A549 (cell line): ENCODE data around the gene OR6C65. TPM values are rescaled to one million over a fixed set of nuclear protein-coding genes. Genes with fewer than 3 reads are reported as not detected.
"Not testable (repeated sequence)": the region's sequence is repeated elsewhere in the genome, so short reads cannot be mapped to it uniquely, and the experiment has no call there.

Experiments
- ATAC-seq, 2 experiments: fragments of 200-7000 bp in 1 of 2; fragments of >200 bp in 1 of 2; cut with Nextera tagmentation in 1 of 2; cut with Tn5 transposase in 1 of 2; 3 replicates each; pipeline versions ENCODE4 v1.8.0 to v1.9.1; 2018 to 2020; ENCODE audit warnings: mild to moderate bottlenecking in 1 of 2, moderate library complexity in 1 of 2
- CTCF ChIA-PET: fragments of 300-600 bp; sonication (Branson Sonifier 250); formaldehyde crosslinking; extraction: SDS; loops from one replicate; lab custom pipeline; 2021; ENCODE audit warnings: antibody characterized with exemption, inconsistent platforms; lab: Yijun Ruan, JAX
- POLR2A ChIA-PET: fragments of 350-600 bp; formaldehyde crosslinking; extraction: SDS; loops from one replicate; lab custom pipeline; 2021; ENCODE audit warnings: antibody characterized with exemption, inconsistent platforms; lab: Yijun Ruan, JAX
- DNase-seq, 2 experiments: peaks; one replicate each; pipeline versions ENCODE4 v3.0.0 to v3.0.0-alpha.2; 2011 to 2016; ENCODE audit warnings: low read depth in 1 of 2, low spot score in 1 of 2
- FAIRE-seq: peaks from 2 replicates; lab custom pipeline; 2011; peaks lifted over from hg19 to GRCh38; lab: Jason Lieb, UNC
- H3K27ac ChIP-seq, 2 experiments: fragments of >200 bp; sonication (Bioruptor Twin); formaldehyde crosslinking; 3 replicates each; pipeline ENCODE4 v1.5.1; 2016 to 2017
- H3K4me1 ChIP-seq: fragments of >200 bp; sonication (Bioruptor Twin); formaldehyde crosslinking; 3 replicates; pipeline ENCODE4 v1.6.1; 2016
- H3K4me2 ChIP-seq: fragments of >200 bp; sonication (Bioruptor Twin); formaldehyde crosslinking; 3 replicates; pipeline ENCODE4 v1.6.1; 2016
- H3K4me3 ChIP-seq: fragments of >200 bp; sonication (Bioruptor Twin); formaldehyde crosslinking; 3 replicates; pipeline ENCODE4 v1.5.1; 2016
- H3K9me3 ChIP-seq: fragments of >200 bp; sonication (Bioruptor Twin); formaldehyde crosslinking; 3 replicates; pipeline ENCODE4 v1.6.1; 2016
- BHLHE40 ChIP-seq: IDR thresholded peaks from 2 replicates; pipeline ENCODE4 v1.6.1; 2012; ENCODE audit warnings: low read depth, low read length, inconsistent platforms
- CBX2 ChIP-seq: fragments of 200-600 bp; sonication (generic); IDR thresholded peaks from 2 replicates; pipeline ENCODE4 v1.6.1; 2016; ENCODE audit warnings: low read depth, mild to moderate bottlenecking, borderline replicate concordance
- CBX8 ChIP-seq: fragments of 200-600 bp; sonication (generic); IDR thresholded peaks from 2 replicates; pipeline ENCODE4 v1.6.1; 2016
- CHD2 ChIP-seq: fragments of 150-350 bp; IDR thresholded peaks from 2 replicates; pipeline ENCODE4 v1.6.1; 2014; ENCODE audit warnings: low read length; ENCODE audit not compliant: partially characterized antibody
- ELK1 ChIP-seq: fragments of 150-350 bp; IDR thresholded peaks from 2 replicates; pipeline ENCODE4 v1.6.1; 2014; ENCODE audit warnings: low read depth, mild to moderate bottlenecking, low read length
- EP300 ChIP-seq, 2 experiments: fragments of >200 bp; sonication (Bioruptor Twin); formaldehyde crosslinking; IDR thresholded peaks; 2 replicates in 1 of 2; 3 replicates in 1 of 2; pipeline ENCODE4 v1.6.1; 2016 to 2017
- ESRRA ChIP-seq: fragments of 150-350 bp; IDR thresholded peaks from 2 replicates; pipeline ENCODE4 v1.6.1; 2014; ENCODE audit warnings: mild to moderate bottlenecking, low read length, borderline replicate concordance
- FOSB ChIP-seq: fragments of 250-450 bp; sonication (Bioruptor Pico); IDR thresholded peaks from 2 replicates; pipeline ENCODE4 v1.5.0; 2020; ENCODE audit warnings: mild to moderate bottlenecking, moderate library complexity
- HES2 ChIP-seq: fragments of >200 bp; sonication (Bioruptor Twin); formaldehyde crosslinking; IDR thresholded peaks from 2 replicates; pipeline ENCODE4 v1.6.1; 2016
- HMGXB4 ChIP-seq: fragments of 250-450 bp; sonication (Bioruptor Pico); IDR thresholded peaks from 2 replicates; pipeline ENCODE4 v1.5.0; 2021; ENCODE audit warnings: mild to moderate bottlenecking, moderate library complexity, borderline replicate concordance
- HOXB13 ChIP-seq: fragments of 250-450 bp; sonication (Bioruptor Pico); IDR thresholded peaks from 2 replicates; pipeline ENCODE4 v1.5.0; 2020; ENCODE audit warnings: low read depth, mild to moderate bottlenecking, moderate library complexity
- JUN ChIP-seq, 2 experiments: fragments of >200 bp; sonication (Bioruptor Twin); formaldehyde crosslinking; IDR thresholded peaks; 2 replicates in 1 of 2; 3 replicates in 1 of 2; pipeline ENCODE4 v1.6.1; 2016 to 2017
- KDM1A ChIP-seq: fragments of 200-600 bp; sonication (generic); IDR thresholded peaks from 2 replicates; pipeline ENCODE4 v1.6.1; 2016; ENCODE audit warnings: low read depth, mild to moderate bottlenecking
- KDM5A ChIP-seq: fragments of 200-600 bp; sonication (generic); IDR thresholded peaks from 2 replicates; pipeline ENCODE4 v1.6.1; 2016; ENCODE audit warnings: antibody characterized with exemption, mild to moderate bottlenecking
- MAFK ChIP-seq: fragments of 450-650 bp; IDR thresholded peaks from 2 replicates; pipeline ENCODE4 v1.6.1; 2014; ENCODE audit not compliant: partially characterized antibody
- MAZ ChIP-seq: fragments of 150-350 bp; IDR thresholded peaks from 2 replicates; pipeline ENCODE4 v1.6.1; 2014; ENCODE audit warnings: antibody characterized with exemption, low read depth, low read length, borderline replicate concordance
- NPAS2 ChIP-seq: fragments of 250-450 bp; sonication (Bioruptor Pico); IDR thresholded peaks from 2 replicates; pipeline ENCODE4 v1.8.0; 2022; ENCODE audit warnings: mild to moderate bottlenecking, moderate library complexity, borderline replicate concordance
- POLR2A ChIP-seq: IDR thresholded peaks from 2 replicates; pipeline ENCODE4 v1.6.1; 2012; ENCODE audit warnings: mild to moderate bottlenecking, low read length
- POLR2AphosphoS2 ChIP-seq: conservative IDR thresholded peaks from 2 replicates; pipeline ENCODE4 v1.6.1; 2012; ENCODE audit warnings: low read length, improper control_type of control experiment, inconsistent platforms
- RAD21 ChIP-seq, 2 experiments: fragments of >200 bp in 1 of 2; sonication (Bioruptor Twin) in 1 of 2; formaldehyde crosslinking in 1 of 2; IDR thresholded peaks in 1 of 2; conservative IDR thresholded peaks in 1 of 2; 2 replicates in 1 of 2; 3 replicates in 1 of 2; pipeline ENCODE4 v1.6.1; 2012 to 2018; ENCODE audit warnings: inconsistent platforms in 1 of 2
- RCOR1 ChIP-seq: fragments of 150-350 bp; IDR thresholded peaks from 2 replicates; pipeline ENCODE4 v1.6.1; 2014; ENCODE audit warnings: antibody characterized with exemption, low read length, low read depth
- REST ChIP-seq: fragments of 200-600 bp; sonication (generic); IDR thresholded peaks from 2 replicates; pipeline ENCODE4 v1.6.1; 2016; ENCODE audit warnings: antibody characterized with exemption, mild to moderate bottlenecking, moderate library complexity
- TFCP2L1 ChIP-seq: fragments of 250-450 bp; sonication (Bioruptor Pico); IDR thresholded peaks from 2 replicates; pipeline ENCODE4 v1.5.0; 2021; ENCODE audit warnings: mild to moderate bottlenecking
- USF2 ChIP-seq: fragments of 450-650 bp; IDR thresholded peaks from 2 replicates; pipeline ENCODE4 v1.6.1; 2014; ENCODE audit warnings: antibody characterized with exemption
- ZFP36 ChIP-seq: fragments of 450-650 bp; IDR thresholded peaks from 2 replicates; pipeline ENCODE4 v1.6.1; 2014; ENCODE audit warnings: borderline replicate concordance; ENCODE audit not compliant: partially characterized antibody
- WGBS: methylation state at CpG from one replicate; pipeline ENCODE4 v1.1.6; 2017; ENCODE audit errors: missing lambda C conversion rate; 5-methylcytosine and 5-hydroxymethylcytosine counted together
- polyA minus RNA-seq: library from RNA; depleted of rRNA, polyadenylated mRNA; stranded (reverse); fragments of >200 nt; gene quantifications from 2 replicates; pipeline ENCODE4 v1.2.3, GENCODE V29; 2011; rRNA and poly(A)+ RNA removed
- polyA plus RNA-seq, 4 experiments: library from polyadenylated mRNA; depleted of rRNA in 3 of 4; stranded (reverse); fragments of >200 nt; fragmentation: RNase III in 1 of 4; extraction: RNeasy Plus Mini Kit Qiagen cat#74134 plus additional on column Dnase treatment in 1 of 4; gene quantifications; 2 replicates in 3 of 4; 3 replicates in 1 of 4; pipeline ENCODE4 v1.2.3, GENCODE V29; 2011 to 2017

Gene OR6C65
- polyA plus RNA-seq (2011; rRNA removed), result not detected in 2 replicates
- not detected in 2 replicates for polyA plus RNA-seq (2012; cell fraction: cytosol; rRNA removed)
- not detected in 2 replicates for polyA plus RNA-seq (2012; cell fraction: nucleus; rRNA removed)
- polyA plus RNA-seq (2017; fragmentation: RNase III; extraction: RNeasy Plus Mini Kit Qiagen cat#74134 plus additional on column Dnase treatment), result not detected in 3 replicates
- polyA minus RNA-seq, result not detected in 2 replicates

GRCh38 chr12:55400229-55400628 is at the start of gene OR6C65:
OR6C65 (plus strand) TSS chr12:55400529; CDS start chr12:55400529, 0 bp downstream.
- H3K27ac ChIP-seq, result no peak within 1 kb of the TSS
- ChIA-PET POLR2A (no interaction called here), CTCF (no interaction called here)
- FAIRE-seq (peak; percentile 46), ATAC-seq (no peak), DNase-seq (no peak)
- WGBS, result 0% methylated on average over 1 of the region's 1 CpG
- no peaks in the 10 kb centered on the region for H3K4me1 ChIP-seq
- TF ChIP-seq ESRRA, result no peak
- TF ChIP-seq NPAS2 (CRISPR knock-in tag), result no peak
- TF ChIP-seq FOSB (CRISPR knock-in tag), result no peak
- no peak for TF ChIP-seq TFCP2L1 (CRISPR knock-in tag)
- no peak for TF ChIP-seq BHLHE40
- no peak for TF ChIP-seq JUN (IDR thresholded peaks at IDR 0.05)
- TF ChIP-seq POLR2A, result no peak
- no peak for TF ChIP-seq HMGXB4 (CRISPR knock-in tag)
- TF ChIP-seq RAD21 (conservative IDR thresholded peaks at IDR 0.05 in 1 of 2, IDR thresholded peaks at IDR 0.05 in 1 of 2), result no peak
- no peak for TF ChIP-seq MAFK
- TF ChIP-seq CBX2, result no peak
- no peak for TF ChIP-seq HES2
- no peak for TF ChIP-seq KDM1A
- no peak for TF ChIP-seq RCOR1
- TF ChIP-seq MAZ, result no peak
- no peak for TF ChIP-seq ELK1
- TF ChIP-seq POLR2AphosphoS2, result no peak
- no peak for TF ChIP-seq CHD2
- no peak for TF ChIP-seq USF2
- no peak for TF ChIP-seq CBX8
- no peak within 1 kb of the TSS for H3K4me3 ChIP-seq
- no peak within 1 kb of the TSS for H3K4me2 ChIP-seq
- no peaks in the 10 kb centered on the region for H3K9me3 ChIP-seq

GRCh38 chr12:55355338-55355737 is 45.0 kb upstream of the OR6C65 start:
- H3K4me3 ChIP-seq, H3K9me3 ChIP-seq, FAIRE-seq, ATAC-seq, H3K4me1 ChIP-seq, H3K27ac ChIP-seq, POLR2A ChIA-PET, CTCF ChIA-PET, H3K4me2 ChIP-seq, DNase-seq: not testable (repeated sequence)
- 4% methylated on average over 4 of the region's 4 CpGs for WGBS

GRCh38 chr12:55362675-55363074 is 37.7 kb upstream of the OR6C65 start, which contains the start of gene OR6C75:
OR6C75 (plus strand) TSS chr12:55362975; CDS start chr12:55365111, 2,136 bp downstream.
- ChIA-PET CTCF (no interaction called here), POLR2A (no interaction called here)
- FAIRE-seq (no peak), DNase-seq (no peak), ATAC-seq (no peak)
- Histone ChIP-seq H3K4me2 (no peak within 1 kb of the TSS), H3K9me3 (no peaks in the 10 kb centered on the region), H3K4me3 (no peak within 1 kb of the TSS), H3K4me1 (no peaks in the 10 kb centered on the region), H3K27ac (no peak within 1 kb of the TSS)
- WGBS, result 26% methylated on average over 4 of the region's 4 CpGs
- TF ChIP-seq TFCP2L1 (CRISPR knock-in tag), result no peak
- no peak for TF ChIP-seq EP300 (IDR thresholded peaks at IDR 0.05)
- no peak for TF ChIP-seq ZFP36
- no peak for TF ChIP-seq CBX2
- no peak for TF ChIP-seq REST
- no peak for TF ChIP-seq HOXB13
- no peak for TF ChIP-seq USF2
- no peak for TF ChIP-seq KDM5A
- TF ChIP-seq POLR2AphosphoS2, result no peak
- TF ChIP-seq CBX8, result no peak
- no peak for TF ChIP-seq BHLHE40
- TF ChIP-seq ESRRA, result no peak
- no peak for TF ChIP-seq POLR2A
